GM19035 (cell line): ENCODE measurements around the gene OR52I1.

ENCODE experiments used
- ATAC-seq: cut with Tn5 transposase; IDR thresholded peaks from one replicate; pipeline ENCODE4 v1.9.1; 2021; ENCODE audit not compliant: unreplicated experiment

OR52I1 gene, protein sequence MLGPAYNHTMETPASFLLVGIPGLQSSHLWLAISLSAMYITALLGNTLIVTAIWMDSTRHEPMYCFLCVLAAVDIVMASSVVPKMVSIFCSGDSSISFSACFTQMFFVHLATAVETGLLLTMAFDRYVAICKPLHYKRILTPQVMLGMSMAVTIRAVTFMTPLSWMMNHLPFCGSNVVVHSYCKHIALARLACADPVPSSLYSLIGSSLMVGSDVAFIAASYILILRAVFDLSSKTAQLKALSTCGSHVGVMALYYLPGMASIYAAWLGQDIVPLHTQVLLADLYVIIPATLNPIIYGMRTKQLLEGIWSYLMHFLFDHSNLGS

DNA sequence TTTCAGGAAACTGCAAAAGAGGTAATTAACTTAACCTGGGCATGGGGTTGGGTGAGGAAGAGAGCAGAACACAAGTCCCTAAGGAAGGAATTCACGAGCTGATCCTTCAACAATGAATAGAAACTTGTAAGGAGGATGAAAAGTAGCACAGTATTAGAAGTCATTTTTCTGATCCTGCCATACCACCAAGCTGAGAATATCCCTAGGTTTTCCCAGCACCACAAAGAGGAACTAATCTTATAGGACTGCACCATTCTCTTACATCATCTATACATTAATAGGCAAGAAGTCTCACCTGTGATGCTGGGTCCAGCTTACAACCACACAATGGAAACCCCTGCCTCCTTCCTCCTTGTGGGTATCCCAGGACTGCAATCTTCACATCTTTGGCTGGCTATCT is at the start of gene OR52I1:
Gene OR52I1, plus strand, starts transcription at position 301 of the 400 bp plus-strand sequence. Its CDS starts 0 bp downstream, at position 301.
- no peak for ATAC-seq

DNA sequence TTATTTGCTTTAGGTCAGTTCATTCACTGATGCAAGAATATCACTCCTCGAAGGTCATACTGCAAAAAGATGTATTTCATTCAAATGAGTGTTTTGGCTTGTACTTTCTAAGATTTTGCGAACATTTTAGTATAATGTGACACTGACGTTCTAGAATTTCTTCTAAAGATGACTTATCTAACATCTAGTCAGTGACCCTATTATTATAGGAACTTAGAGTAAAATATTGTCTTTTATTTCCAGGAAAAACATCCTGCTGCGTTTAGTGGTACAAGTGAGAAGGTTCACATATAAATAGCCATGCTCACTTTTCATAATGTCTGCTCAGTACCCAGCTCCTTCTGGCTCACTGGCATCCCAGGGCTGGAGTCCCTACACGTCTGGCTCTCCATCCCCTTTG is 48.9 kb upstream of the OR52I1 start, which contains the start of gene OR52M1:
Gene OR52M1, plus strand, starts transcription at position 301 of the 400 bp plus-strand sequence. Its CDS starts 0 bp downstream, at position 301.
- ATAC-seq, result no peak

DNA sequence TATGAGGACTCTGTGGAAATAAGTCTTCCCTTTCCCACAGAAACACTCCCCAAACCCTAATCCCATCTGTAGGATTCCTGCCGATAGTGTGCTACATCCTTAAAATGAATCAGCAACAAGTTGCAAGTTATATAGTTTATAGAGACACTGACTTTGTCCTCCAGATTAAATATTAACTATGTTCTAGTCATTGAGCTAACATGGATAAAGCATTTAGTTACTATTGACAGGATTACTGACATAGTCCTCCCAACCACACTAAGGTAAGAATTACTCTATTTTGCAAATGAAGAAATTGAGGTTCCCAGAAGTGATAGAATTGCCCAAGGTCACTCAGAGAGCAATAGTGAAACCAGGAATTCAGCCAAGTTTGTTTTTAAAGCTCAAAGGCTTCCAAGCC is 47.0 kb upstream of the OR52I1 start:
- no peak for ATAC-seq

DNA sequence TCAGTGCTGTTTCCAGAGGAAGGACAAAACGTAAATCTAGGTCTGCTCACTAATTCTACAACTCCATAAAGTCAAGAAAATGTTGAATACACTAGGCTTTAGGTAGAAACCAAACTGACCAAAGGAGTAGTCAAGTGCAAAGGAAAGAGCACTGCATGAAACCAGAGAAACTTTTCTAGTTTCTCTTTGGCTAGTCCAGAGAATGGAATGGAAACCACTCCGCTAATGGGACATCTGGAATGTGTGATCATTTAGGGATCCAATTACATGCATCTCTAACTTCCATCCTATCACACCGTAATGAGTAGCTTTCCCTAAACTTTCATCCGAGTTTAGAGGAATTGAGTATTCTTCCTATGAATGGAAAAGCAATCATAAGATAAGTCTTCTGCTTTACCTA is 46.4 kb upstream of the OR52I1 start:
- no peak for ATAC-seq

DNA sequence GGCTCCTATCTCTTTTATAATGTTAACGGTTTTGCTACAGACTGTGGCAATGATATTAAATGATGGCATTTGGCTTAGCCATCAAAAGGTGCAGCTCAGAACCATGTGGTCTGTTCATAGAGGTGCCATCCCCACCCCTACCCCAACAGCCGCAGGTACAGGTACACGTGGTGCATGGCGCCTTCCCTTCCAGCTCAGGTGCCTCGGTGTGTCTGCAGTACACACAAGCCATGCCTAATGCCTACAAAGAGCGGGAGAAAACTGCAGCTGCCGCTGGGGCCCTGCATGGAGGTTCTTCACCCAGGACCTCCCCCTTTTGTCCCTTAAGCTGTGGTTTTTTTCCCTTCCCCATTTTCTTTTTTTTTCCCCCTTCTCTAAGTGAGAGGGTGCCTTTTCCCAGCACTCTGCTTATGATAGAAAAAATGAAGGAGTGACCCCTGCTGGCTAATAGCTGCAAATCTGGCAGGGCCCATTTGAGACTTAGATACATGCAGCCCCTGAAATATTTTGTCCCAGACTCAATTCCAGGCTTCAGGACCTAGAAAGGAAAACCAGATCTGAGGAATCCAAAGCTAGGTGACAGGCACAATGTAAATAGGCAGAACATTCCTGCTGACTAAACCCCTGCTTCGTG is 42.4 kb upstream of the OR52I1 start:
- ATAC-seq, result no peak

DNA sequence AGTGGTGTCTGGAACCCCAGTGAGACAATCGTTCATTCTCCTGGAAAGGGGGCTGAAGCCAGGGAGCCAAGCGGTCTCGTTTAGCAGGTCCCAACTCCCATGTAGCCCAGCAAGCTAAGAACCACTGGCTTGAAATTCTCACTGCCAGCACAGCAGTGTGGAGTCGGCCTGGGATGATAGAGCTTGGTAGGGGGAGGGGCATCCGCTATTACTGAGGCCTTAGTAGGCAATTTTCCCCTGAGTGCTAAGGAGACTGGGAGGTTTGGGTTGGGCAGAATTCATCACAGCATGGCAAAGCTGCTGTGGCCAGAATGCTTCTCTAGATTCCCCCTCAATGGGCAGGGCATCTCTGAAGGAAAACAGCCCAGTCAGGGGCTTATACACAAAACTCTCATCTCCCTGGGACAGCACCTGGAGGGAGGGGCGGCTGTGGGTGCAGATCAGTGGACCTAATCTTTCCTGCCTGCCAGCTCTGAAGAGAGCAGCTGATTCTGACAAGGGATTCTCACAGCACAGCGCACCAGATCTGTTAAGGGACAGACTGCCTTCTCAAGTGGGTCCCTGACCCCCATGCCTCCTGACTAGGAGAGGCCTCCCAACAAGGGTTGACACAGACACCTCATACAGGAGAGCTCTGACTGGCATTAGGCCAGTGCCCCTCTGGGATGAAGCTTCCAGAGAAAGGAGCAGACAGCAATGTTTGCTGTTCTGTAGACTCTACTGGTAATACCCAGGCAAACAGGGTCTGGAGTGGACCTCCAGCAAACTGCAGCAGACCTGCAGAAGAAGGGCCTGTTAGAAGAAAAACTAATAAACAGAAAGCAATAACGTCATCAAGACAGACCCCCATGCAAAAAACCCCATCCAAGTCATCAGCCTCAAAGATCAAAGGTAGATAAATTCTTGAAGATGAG is 34.1 kb upstream of the OR52I1 start:
- no peak for ATAC-seq

DNA sequence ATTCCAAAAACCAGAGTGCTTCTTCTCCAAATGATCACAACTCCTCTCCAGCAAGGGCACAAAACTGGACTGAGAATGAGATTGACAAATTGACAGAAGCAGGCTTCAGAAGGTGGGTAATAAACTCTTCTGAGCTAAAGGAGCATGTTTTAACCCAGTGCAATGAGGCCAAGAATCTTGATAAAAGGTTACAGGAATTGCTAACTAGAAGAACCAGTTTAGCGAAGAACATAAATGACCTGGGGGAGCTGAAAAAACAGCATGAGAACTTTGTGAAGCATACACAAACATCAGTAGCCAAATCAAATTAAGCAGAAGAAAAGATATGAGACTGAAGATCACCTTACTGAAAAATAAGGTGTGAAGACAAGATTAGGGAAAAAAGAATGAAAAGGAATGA is 33.4 kb upstream of the OR52I1 start:
- no peak for ATAC-seq

DNA sequence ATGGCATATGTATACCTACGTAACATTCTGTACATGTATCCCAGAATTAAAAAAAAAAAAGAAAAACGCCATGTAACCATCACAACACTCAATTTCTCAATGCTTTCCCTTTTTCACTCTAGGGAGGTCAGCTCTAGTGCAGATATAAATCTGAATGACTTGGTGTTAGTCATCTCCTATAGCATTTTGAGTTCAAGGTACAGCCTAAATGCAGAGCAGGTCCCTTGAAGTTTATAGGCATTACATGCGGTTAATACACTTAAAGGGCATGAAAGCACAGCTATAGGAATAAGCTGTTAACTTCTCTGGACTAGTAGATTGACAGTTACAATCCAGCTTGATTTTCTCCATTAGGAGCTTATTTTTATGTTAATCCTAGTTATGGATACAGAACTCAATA is 28.5 kb upstream of the OR52I1 start:
- no peak for ATAC-seq

DNA sequence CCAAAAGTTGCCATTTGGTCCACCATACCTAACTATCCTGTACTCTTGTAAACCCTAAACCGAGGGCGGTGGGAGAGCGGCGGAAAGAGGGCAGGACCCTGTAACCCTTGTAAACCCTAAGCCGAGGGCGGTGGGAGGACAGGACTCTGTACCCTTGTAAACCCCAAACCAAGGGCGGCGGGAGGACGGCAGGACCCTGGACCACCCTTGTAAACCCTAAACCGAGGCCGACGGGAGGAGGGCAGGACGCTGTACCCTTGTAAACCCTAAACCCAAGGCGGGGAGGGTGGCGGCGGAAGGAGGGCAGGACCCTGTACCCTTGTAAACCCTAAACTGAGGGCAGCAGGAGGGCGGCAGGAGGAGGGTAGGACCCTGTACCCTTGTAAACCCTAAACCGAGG is 24.8 kb upstream of the OR52I1 start:
- no peak for ATAC-seq

DNA sequence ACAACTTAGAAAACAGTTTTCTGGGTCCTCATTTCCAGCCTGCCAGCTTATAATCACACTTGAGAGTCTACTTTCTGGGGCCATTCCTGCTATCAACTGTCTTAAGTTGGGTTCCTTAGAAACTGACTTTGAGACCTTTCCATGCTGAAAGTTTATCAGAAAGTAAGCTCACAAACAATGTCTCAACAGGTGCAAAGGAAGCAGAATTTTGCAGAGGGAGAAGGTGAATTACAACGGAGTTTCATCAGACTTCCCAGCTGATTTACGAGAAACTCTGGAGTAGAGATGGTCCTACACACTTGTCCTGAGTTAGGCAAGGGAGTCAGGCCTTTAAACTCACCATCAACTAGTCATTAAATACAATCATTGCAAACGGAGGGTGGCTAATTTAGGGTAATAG is 17.0 kb upstream of the OR52I1 start:
- ATAC-seq, result no peak

DNA sequence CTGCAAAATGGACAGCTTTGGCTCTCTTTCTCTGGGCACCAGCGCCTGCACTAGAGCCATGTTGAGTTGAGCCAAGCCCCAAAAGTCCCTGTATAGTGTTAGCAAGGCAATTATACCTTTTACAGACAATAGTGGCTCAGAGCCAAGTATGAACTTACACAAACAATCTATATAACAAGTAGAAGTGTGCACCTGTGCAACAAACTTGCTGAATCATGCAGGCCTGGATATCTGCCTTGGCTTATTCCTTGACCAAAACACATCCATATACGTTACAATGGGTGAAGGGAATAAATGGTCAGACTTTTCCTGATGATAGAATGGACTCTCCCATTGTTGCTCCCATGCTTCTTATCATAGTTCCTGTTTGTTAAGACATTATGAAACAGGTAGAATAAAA is 16.1 kb upstream of the OR52I1 start:
- no peak for ATAC-seq

DNA sequence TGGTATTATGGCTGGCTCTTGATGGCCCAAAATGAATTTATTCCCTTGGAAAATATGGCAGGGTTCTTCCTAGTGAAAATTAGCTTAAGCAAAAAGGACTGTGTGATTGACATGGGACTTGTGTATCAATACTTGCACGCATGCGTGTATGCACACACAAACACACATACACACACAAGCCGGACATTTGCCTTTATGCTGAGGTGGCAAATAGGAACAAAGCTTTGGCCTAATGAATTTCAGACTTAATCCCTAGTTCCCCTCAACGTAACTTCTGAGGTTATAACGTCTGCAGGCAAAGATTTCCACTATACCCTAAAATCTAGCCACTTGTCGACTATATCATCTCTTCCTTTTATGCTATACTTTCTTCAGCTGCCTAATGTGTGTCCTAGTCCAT is 15.2 kb upstream of the OR52I1 start:
- ATAC-seq, result no peak

DNA sequence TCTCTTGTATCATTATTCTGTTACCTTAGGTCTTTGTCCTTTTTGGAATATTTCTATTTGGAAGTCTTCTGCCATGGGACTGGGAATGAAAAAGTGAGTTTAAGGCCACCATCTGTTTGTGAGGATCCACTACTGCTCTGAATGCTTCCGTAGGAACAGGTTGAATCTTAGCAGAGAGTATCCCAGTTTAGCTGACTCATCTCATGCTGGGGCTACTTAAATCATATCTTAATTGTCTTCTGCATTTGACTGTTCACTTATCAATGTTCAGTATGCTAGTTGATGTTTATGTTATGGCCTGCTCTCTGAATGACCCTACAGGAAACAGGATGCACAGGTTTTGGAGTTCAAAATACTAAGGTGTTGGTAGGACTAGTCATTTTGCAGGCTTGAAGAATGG is 13.7 kb upstream of the OR52I1 start:
- no peak for ATAC-seq

DNA sequence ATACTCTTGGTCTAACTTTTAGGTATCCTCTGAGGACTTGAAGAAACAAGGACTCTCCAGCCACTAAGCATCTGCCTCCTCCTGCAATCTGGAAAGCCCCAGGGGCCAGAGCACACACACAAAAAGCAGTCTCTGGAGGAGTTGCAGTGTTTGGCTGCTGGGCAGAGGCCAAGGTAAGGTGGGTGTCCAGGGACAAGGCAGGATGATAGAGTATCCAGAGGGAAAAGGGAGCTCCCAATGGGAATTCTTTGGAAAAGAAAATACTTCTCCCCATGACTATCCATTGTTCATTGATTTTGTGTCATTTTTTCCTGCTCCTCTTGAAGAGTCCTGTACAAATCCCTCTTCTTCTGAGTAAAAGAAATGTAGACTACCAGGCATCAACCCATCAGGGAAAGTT is 12.4 kb upstream of the OR52I1 start, which contains the start of gene OR52I2:
Gene OR52I2, plus strand, starts transcription at position 301 of the 400 bp plus-strand sequence.
- no peak for ATAC-seq

DNA sequence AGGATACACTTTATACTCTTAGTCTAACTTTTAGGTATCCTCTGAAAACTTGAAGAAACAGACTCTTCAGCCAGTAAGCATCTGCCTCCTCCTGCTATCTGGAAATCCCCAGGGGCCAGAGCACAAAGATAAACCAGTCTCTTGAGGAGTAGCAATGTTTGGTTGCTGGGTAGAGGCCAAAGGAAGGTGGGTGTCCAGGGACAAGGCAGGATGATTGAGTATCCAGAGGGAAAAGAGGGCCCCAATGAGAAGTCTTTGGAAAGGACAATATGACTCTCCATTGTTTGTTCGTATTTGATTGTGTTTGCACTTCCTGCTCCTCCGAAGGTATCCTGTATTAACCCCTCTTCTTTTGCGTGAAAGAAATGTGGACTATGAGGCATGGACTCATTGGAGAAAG is 4.8 kb upstream of the OR52I1 start:
- no peak for ATAC-seq

DNA sequence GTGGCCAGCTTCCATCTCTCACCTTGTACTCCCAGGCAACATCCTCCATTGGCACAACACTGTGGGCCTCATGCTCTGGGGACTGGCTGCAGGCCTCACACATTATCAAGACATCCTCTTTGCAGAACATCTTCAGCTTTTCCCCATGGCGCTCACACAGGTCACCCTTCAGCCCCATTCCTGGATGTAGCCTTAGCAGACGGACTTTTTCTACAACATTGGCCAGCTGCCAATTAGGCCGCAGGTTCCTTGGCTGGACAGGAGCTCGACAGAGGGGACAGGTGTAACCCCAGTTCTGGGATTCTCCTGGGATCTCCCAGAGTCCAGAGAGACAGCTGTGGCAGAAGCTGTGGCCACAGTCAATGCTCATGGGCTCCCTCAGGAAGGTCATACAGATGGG is 11.2 kb downstream of the OR52I1 start:
- no peak for ATAC-seq

DNA sequence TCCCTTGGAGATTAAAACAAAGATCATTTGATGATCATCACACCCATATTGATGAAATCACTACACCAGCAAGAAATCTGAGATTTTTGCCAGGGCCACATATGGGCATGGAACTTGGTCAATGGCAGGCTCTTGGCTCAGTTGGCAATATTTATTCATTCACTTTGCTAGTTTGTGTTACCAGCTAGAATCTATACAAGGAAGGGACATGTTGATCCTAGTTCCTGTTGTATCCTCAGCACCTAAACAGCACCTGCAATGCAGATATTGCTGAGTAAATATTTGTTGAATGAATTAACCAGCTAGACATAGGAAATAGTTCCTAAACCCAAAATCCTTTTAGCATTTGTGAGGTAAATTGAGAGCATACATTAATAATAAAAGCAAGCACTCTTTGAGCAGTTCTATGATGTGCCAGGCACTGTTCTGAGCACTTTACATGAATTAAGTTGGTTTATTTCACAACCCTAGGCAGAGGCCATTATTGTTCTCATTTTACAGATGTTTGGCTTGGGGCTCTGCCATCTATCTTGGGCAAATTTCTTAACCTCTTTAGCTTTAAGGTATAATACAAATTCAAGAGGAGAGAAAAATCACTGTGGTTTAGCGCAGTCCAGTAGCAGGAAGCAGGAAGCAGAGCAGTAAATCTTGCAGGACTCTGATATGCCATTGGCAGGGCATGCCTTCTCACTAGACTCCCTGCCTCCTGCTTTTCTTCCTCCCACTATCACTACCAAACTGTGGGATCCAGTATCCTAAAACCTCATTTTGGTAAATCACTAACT is 12.6 kb downstream of the OR52I1 start:
- ATAC-seq, result no peak

DNA sequence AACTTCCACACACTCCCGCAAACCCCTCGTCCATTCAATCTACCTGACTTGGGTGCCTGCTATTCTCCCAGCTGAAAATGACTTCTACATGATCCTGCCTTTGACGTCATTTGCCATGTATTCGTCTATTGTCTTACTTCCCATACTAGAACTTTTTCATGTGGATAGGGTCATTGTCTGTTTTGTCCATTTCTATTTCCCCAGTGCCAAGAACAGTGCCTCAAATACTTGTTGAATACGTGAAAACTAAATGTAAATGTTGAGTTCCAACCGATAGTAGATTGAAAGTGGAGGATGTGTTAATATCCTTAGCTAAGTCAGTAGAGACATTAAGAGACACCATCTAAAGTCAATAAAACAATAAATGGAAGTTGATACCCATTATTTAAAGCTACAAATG is 13.3 kb downstream of the OR52I1 start:
- ATAC-seq, result no peak

DNA sequence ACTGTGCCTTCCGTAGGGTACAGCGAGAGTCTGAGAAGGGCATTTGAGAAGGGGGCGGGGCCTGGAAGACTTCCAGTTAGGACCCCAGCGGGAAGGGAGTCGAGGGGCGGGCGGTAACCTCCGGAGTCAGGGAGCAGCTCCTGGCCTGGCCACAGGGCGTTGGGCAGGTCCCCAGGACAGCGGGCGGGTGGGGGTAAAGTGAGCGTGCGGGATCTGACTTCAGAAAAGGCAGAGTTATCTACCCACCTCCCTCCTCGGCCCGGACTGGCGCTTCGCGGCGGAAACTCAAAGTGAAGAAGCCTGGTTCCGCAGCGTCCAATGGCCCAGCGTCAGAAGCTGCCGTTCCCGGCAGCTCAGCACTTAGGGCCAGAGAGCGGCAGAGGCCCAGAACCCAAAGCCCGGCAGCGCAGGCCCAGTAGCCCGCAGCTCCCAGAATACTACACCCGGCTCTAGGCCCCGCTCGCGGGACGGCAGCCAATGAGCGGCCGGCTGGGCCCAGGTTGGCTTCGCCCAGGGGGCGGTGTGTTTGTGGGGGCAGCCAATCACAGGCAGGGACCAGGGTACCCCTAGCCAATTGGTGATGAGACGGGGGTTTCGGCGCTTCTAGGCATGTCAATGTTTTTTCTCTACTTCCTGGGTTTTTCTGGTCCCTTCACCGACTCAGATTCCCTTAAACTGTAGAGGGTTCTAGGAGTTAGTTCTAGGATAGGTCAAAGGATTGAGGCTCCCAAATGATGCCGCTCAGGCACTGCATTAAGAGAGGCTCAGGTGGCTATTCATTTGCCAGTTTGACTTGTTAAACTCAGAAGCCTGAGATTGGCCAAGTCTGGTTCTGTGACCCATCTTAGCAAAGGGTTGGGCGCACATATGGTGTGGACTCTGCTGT is 14.2 kb downstream of the OR52I1 start, which contains the start of gene TRIM68:
Gene TRIM68, minus strand, starts transcription at position 451 of the 886 bp plus-strand sequence. CDS start 2,727 bp downstream, outside the sequence.
- peak; percentile 100 for ATAC-seq
